ENCODE results near the gene COLQ.

DNA sequence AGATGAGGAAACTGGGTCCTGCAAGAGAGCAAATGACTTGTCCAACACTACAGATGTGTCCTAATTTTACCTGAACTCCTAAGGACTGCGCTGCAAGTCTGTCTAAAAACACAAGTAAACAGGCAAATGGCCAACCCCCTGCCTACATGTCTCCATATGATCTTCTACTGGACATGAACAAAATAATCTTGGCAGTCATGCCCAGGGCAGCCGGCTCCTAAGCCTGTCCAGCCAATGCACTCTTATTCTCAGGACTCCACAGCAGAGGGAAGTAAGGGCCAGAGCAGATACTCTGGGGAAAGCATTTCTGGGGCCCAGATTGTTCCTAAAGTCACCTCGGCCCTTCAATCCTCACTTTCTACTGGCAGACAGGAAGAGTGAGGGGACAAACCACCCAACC is 10.3 kb downstream of the COLQ start:
- no peak for TF ChIP-seq POLR2A (IDR thresholded peaks at IDR 0.05)
- TF ChIP-seq, protein P1, sequence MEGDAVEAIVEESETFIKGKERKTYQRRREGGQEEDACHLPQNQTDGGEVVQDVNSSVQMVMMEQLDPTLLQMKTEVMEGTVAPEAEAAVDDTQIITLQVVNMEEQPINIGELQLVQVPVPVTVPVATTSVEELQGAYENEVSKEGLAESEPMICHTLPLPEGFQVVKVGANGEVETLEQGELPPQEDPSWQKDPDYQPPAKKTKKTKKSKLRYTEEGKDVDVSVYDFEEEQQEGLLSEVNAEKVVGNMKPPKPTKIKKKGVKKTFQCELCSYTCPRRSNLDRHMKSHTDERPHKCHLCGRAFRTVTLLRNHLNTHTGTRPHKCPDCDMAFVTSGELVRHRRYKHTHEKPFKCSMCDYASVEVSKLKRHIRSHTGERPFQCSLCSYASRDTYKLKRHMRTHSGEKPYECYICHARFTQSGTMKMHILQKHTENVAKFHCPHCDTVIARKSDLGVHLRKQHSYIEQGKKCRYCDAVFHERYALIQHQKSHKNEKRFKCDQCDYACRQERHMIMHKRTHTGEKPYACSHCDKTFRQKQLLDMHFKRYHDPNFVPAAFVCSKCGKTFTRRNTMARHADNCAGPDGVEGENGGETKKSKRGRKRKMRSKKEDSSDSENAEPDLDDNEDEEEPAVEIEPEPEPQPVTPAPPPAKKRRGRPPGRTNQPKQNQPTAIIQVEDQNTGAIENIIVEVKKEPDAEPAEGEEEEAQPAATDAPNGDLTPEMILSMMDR (IDR thresholded peaks at IDR 0.05), result no peak
